Pancreas (tissue), 10 donors: ENCODE measurements around the gene SAMD5. TPM values are rescaled to one million over a fixed set of nuclear protein-coding genes. Genes with fewer than 3 reads are reported as not detected.

Source experiments
- ATAC-seq, 4 donors: fragments of 200-7000 bp; cut with Tn5 transposase; one replicate each; pipeline versions ENCODE4 v1.8.0 to v1.9.1; 2020; ENCODE audit warnings: mild to moderate bottlenecking in 4 of 4, moderate library complexity in 4 of 4
- DNase-seq, 6 donors: peaks; one replicate each; pipeline ENCODE4 v3.0.0-alpha.2; 2020
- FAIRE-seq: peaks from 2 replicates; lab custom pipeline; 2012; peaks lifted over from hg19 to GRCh38; lab: Jason Lieb, UNC
- H3K27ac ChIP-seq, 4 donors: fragments of 200-600 bp; sonication (generic); 1 replicate in 3 of 4; 2 replicates in 1 of 4; pipeline versions ENCODE4 v1.5.0 to v1.8.0; 2020
- H3K27me3 ChIP-seq, 4 donors: fragments of 200-600 bp; one replicate each; pipeline ENCODE4 v1.8.0; 2021
- H3K36me3 ChIP-seq, 3 donors: fragments of 200-600 bp; sonication (generic) in 1 of 3; one replicate each; pipeline versions ENCODE4 v1.5.0 to v1.8.0; 2020 to 2021
- H3K4me1 ChIP-seq, 3 donors: fragments of 200-600 bp; one replicate each; pipeline ENCODE4 v1.8.0; 2021
- H3K4me3 ChIP-seq, 4 donors: fragments of 200-600 bp; sonication (generic) in 2 of 4; one replicate each; pipeline versions ENCODE4 v1.5.0 to v1.8.0; 2020 to 2021
- H3K9me3 ChIP-seq, 4 donors: fragments of 200-600 bp; one replicate each; pipeline ENCODE4 v1.8.0; 2021
- CTCF ChIP-seq, 4 donors: fragments of 200-600 bp; sonication (generic) in 3 of 4; IDR thresholded peaks; one replicate each; pipeline versions ENCODE4 v1.5.0 to v1.8.0; 2021; ENCODE audit warnings: antibody characterized with exemption in 4 of 4
- WGBS, 2 donors: extraction: QIAGEN DNeasy Blood & Tissue Kit; methylation state at CpG; one replicate each; pipeline ENCODE4 v1.1.7; 2013; 5-methylcytosine and 5-hydroxymethylcytosine counted together
- intact Hi-C, 3 donors: fragments of 100-400 bp; cut with DNase I; formaldehyde crosslinking; loops; one replicate each; pipeline versions ENCODE4 v1.11.1 to v1.14.2; 2022
- polyA plus RNA-seq, 2 donors: library from polyadenylated mRNA; stranded (reverse); fragments of 200-250 nt; gene quantifications; one replicate each; pipeline ENCODE4 v1.2.3, GENCODE V29; 2013
- total RNA-seq, 6 donors: library from RNA; stranded (reverse); fragmentation: NEBNext Ultra II Directional in 4 of 6; extraction: Animal tissue kit (Norgen Biotek cat#: 25700) in 4 of 6; gene quantifications; one replicate each; pipeline versions ENCODE4 v1.2.1 to v1.2.4, GENCODE V29; 2021 to 2023
- donor health status: healthy with polysubstance abuse.
- donor health status: DM: no; HTN: no; CAD: no; lungs with moderate emphysema.
- donor health status: DM: no; HTN: no; CAD: no.
- donor health status: control.
- donor health status: control.
- donor health status: Bipolar disorder and iron deficiency.
- donor health status: DM: yes; HTN: yes; CAD: no.
- donor health status: DM: no; HTN: no; CAD: no.
- donor health status: DM: no; HTN: no; CAD: no.
- donor health status: DM: yes; HTN: yes; CAD: no.

The SAMD5 gene
- total and polyA plus RNA-seq, 8 donors = 0.54 to 3.8 (median 0.97) TPM

- no peak overlapping the region for H3K4me3 ChIP-seq
- intact Hi-C loops = no loop called here
- no peak for DNase-seq
- H3K4me1 ChIP-seq = no peaks in the 10 kb centered on the region
- no peaks in the 10 kb centered on the region for H3K9me3 ChIP-seq
- FAIRE-seq = no peak
- H3K27me3 ChIP-seq = no peaks in the 10 kb centered on the region
- ATAC-seq = no peak
- H3K36me3 ChIP-seq = no peaks in the 10 kb centered on the region
- 70 to 84% methylated on average over 2 of the region's 2 CpGs for WGBS, 2 donors
- no peak for TF ChIP-seq CTCF (IDR thresholded peaks at IDR 0.05)
- H3K27ac ChIP-seq = no peak overlapping the region
These were observed 69.7 kb downstream of the SAMD5 start for GRCh38 chr6:147578159-147578558.

DNA sequence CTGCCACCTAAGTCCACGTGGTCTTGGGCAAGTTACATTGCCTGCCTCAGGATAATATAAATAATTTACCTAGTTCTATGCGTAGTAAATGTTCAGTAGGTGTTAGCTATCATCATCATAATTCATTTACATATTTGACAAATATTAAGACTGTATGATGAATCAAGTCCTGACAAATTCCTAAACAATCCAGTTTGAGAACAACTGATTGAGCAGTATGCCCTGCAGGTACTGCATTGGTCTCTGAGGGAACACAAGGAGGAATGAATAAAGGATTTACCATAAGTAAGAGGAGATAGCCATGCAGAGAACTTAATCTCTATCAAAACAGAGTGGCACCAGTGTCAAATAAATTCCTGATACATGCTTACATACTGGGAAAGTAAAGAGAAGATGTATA, 70.4 kb downstream of the SAMD5 start:
- intact Hi-C loops = no loop called here

DNA sequence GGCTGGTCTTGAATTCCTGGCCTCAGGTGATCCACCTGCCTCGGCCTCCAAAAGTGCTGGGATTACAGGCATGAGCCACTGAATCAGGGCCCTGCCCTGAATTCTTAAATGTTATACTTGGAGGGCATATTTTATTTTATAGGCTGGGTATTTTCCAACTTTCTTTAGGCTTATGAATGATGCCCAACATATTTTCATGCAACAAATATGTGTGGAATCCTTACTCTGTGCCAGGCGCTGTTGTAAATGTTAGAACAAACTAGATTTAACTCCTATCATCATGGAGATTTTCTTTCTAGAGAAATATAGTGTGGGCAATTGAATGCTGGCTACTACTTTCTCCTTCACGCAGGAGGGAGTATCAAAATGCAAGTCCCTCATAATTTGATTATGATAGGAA, 71.2 kb downstream of the SAMD5 start:
- Histone ChIP-seq H3K4me1 (no peaks in the 10 kb centered on the region), H3K4me3 (no peak overlapping the region), H3K27me3 (no peaks in the 10 kb centered on the region), H3K36me3 (no peaks in the 10 kb centered on the region), H3K9me3 (no peaks in the 10 kb centered on the region), H3K27ac (no peak overlapping the region)
- WGBS, 2 donors = 65 to 87% methylated on average over 3 of the region's 3 CpGs
- DNase-seq (no peak), FAIRE-seq (no peak), ATAC-seq (peak in 2 of 4 donors; percentile 26 to 46)
- TF ChIP-seq CTCF (IDR thresholded peaks at IDR 0.05) = no peak
- intact Hi-C loops = no loop called here

More for the DNA sequence above, 70.4 kb downstream of the SAMD5 start:
- no peaks in the 10 kb centered on the region for H3K27me3 ChIP-seq
- no peak for TF ChIP-seq CTCF (IDR thresholded peaks at IDR 0.05)
- H3K9me3 ChIP-seq = no peaks in the 10 kb centered on the region
- ATAC-seq (no peak), DNase-seq (no peak), FAIRE-seq (no peak)
- WGBS, 2 donors = 70 to 76% methylated on average over 2 of the region's 2 CpGs
- H3K36me3 ChIP-seq = no peaks in the 10 kb centered on the region
- no peak overlapping the region for H3K4me3 ChIP-seq
- H3K4me1 ChIP-seq = no peaks in the 10 kb centered on the region
- no peak overlapping the region for H3K27ac ChIP-seq

DNA sequence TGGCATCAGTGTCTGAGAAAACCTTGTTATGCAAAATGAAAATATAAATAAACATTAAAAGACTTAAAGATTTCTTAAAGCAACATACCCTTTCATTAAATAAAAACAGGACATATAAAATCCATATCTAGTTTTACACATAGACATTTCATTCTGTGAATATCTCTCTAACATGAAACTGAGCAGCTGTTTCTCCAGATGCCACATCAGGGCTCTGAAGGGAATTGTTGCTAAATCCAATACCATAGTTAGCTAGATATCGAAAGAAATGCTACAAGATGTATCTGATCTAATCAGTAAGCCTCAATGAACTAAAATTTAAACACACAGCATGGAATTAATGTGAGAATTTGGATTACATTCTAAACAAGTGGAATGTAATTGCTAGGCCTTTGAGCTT, 74.5 kb downstream of the SAMD5 start:
- no peak for TF ChIP-seq CTCF (IDR thresholded peaks at IDR 0.05)
- DNase-seq = no peak
- FAIRE-seq = no peak
- Histone ChIP-seq H3K4me3 (no peak overlapping the region), H3K4me1 (no peaks in the 10 kb centered on the region), H3K27me3 (no peaks in the 10 kb centered on the region), H3K9me3 (no peaks in the 10 kb centered on the region), H3K36me3 (no peaks in the 10 kb centered on the region), H3K27ac (no peak overlapping the region)
- intact Hi-C loops = no loop called here
- WGBS, 2 donors = 65 to 68% methylated on average over 1 of the region's 1 CpG
- ATAC-seq = no peak

DNA sequence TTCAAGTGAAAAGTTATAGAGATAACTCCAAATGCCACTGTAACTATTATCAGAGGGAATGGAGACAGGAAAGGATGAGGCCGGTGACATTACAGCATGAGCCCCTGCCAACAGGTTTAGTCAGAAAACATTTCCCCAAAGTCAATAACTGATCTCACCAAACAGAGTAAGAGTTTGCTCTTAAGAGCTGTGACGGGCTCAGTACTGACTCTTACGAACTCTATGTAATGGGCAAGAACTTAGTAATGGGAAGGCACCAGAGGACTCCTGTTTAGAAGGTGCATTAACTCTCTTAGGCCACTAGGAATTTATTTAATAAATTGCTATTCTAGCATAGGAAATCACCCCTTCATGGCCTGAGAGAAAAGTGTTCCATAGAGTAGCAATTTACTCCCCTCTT, 76.8 kb downstream of the SAMD5 start:
- peak in 2 of 4 donors; percentile 32 to 45 for ATAC-seq
- no peak for FAIRE-seq
- no peak for DNase-seq
- no peak for TF ChIP-seq CTCF (IDR thresholded peaks at IDR 0.05)
- WGBS, 2 donors = 88 to 96% methylated on average over 3 of the region's 3 CpGs
- Histone ChIP-seq H3K27ac (no peak overlapping the region), H3K4me1 (no peaks in the 10 kb centered on the region), H3K36me3 (no peaks in the 10 kb centered on the region), H3K27me3 (no peaks in the 10 kb centered on the region), H3K9me3 (no peaks in the 10 kb centered on the region), H3K4me3 (no peak overlapping the region)
- intact Hi-C loops = no loop called here
